GM03348 (cell line): ENCODE data around the gene VKORC1.
A peak's percentile ranks its signal among the peaks of the same experiment; 100 is the strongest.
"Not testable (repeated sequence)": the region's sequence is repeated elsewhere in the genome, so short reads cannot be mapped to it uniquely, and the experiment has no call there.

Experiments used
- DNase-seq: peaks from one replicate; pipeline ENCODE4 v3.0.0; 2012; ENCODE audit warnings: low spot score

The VKORC1 gene

DNA sequence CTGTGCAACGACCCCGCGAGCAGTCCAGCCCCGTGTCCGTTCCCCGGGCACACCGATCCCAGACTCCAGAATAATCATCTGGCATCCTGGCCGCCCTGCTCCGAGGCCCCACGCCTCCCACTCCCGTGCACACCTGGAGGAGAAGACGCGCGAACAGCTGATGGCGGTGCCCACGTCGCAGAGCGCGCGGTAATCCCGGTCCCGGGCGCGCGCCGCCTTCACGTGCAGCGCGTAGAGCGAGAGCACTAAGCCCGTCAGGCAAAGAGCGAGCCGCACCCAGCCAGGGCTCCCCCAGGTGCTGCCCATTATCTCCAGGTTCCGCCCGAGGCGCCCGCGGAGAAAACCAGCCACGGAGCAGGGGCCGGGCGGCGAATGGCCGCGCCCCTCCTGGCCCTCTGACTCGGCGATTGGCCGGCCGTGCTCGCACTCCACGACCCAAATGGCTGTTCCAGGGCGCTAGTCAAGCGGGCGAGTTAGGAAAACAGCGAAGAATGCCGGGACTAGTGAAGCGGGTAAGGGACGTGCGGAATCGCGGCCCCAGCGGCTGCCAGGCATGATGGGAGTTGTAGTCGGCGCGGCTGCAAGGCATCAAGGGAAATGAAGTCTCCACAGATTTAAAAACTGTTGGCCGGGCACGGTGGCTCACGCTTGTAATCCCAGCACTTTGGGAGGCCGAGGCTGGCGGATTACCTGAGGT, at the start of gene VKORC1:
Gene VKORC1, minus strand, starts transcription at position 374 of the 697 bp plus-strand sequence. Its CDS starts 68 bp downstream, at position 306.
- peak; percentile 97 for DNase-seq

DNA sequence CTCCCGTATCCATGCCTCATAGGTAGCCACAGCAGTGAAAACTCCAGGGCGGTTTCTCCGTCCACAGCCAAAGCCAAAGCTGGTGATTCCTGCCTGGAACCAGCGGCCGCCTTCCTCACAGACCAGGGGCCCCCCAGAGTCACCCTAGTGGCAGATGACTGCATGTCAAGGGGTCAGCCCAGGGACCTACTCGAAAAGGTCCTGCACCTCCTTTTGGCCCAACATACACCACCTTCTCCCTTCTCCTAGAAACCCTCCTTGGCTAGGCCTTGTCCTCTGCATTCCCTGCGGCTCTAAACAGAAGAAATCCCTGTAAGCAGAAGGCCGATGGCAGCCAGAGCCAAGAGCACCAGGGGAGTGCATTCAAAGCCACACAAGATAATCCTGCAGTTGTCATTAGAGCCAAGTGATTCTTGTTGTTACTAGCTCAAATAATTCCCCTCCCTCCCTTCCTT, 49.1 kb upstream of the VKORC1 start:
- no peak for DNase-seq

DNA sequence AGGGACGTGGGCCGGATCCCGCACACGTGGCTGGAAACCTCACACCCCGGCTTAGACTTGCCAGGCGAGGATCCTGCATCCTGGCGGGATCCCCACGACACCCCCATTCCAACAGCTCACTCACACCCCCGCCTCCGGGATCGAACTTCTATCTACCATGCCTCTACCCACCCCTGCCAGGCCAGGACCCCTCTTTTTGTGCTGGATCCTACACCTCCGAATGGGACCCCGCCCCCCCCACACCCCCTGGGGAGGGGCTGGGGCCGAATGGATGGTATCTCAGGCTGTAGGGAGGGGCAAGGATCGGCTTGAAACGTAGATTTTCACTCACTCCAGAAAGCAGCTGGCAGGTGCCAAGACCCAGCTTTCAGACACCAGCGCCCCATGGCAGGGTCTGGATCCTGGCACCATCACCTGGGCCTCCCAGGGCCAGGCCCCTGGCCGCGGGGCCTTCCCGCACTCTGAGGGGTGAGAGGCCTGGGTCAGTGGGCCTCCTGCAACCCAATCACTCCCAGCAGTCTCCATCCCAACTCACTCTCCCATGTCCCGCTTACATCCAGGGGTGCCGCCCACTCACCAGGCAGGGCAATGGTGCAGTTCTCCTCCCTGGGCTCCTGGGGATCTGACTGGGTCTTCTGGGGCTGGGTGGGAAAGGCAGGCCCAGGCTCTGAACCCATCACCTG, 48.6 kb upstream of the VKORC1 start:
- no peak for DNase-seq

DNA sequence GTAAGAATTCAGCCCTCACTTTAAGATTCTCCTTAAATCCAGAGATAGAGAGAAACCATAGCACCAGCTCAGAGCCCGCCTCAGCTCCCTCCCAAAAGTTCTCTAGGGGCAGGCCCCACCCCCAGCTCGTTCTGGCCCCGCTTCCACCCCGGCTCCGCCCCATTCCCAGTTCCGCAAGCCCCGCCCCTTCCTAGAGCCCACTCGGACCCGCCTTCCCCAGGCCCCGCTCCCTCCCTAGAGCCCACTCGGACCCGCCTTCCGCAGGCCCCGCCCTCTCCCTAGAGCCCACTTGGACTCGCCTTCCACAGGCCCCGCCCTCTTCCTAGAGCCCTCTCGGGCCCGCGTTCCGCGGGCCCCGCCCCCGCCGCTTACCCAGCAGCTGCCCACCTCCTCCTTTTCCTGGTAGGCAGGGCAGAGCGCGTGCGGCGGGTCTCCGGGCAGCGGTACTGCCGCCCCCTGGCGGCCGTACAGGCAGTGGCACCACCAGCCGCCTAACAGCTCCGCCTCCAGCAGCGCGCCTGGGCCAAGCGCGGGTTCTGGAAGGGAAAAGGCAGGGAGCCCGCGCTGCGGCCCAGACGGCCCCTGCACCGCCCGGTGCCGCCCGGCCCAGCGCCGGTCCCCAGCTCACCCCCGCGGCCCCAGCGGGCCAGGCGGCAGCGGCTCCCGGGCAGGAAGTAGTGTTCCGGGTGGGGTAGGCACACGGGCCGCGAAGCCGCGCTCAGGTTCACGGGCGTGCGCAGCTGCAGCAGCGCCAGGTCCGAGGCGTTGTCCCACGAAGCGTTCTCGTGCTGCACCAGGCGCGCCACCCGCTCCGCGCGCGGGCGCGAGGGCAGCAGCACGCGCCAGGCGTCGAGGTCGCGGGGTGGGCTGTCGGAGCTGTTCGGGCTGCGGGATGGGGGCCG, 47.8 kb upstream of the VKORC1 start:
- peak; percentile 100 for DNase-seq

DNA sequence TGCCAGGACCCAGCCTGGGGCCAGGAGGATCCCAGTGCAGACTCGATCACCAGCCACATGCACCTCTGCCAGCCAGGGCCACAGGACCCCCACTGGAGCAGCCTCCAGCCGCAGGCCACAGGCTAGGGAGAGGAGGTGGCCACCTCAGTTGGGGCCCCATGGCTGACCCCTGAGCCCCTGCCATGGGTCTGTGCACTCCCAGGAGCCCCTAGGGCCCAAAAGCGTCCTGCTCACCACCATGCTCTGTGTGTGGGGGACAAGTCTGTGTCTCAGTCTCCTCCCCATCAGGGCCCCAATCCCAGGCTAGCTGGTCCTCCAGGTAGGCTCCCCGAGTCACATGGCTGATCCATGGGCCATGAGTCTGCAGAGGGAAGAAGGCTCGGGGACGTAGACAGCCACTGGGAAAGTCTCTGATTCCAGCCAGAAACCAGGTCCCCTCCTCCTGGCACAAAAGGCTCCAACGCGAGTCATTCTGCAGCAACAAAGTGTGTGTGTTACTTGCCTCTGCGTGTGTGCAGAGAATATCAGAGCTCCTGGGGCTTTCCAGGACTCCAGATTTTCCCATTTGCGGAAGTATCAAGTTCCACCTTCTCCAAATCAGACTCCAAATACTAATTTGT, 47.0 kb upstream of the VKORC1 start:
- DNase-seq, result peak; percentile 46

DNA sequence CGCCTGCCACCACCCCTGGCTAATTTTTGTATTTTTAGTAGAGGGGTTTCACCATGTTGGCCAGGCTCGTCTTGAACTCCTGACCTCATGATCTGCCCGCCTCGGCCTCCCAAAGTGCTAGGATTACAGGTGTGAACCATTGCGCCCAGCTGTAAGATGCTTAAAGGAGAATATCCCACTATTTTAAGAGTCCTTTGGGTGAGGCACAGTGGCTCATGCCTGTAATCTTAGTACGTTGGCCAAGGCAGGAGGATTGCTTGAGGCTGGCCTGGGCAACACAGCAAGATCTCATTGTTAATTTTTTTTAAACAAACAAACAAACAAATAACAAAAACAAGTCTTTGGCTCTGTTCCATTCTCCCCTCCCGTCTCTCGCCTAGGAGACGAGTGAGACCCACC, 46.5 kb upstream of the VKORC1 start:
- DNase-seq, result not testable (repeated sequence)

DNA sequence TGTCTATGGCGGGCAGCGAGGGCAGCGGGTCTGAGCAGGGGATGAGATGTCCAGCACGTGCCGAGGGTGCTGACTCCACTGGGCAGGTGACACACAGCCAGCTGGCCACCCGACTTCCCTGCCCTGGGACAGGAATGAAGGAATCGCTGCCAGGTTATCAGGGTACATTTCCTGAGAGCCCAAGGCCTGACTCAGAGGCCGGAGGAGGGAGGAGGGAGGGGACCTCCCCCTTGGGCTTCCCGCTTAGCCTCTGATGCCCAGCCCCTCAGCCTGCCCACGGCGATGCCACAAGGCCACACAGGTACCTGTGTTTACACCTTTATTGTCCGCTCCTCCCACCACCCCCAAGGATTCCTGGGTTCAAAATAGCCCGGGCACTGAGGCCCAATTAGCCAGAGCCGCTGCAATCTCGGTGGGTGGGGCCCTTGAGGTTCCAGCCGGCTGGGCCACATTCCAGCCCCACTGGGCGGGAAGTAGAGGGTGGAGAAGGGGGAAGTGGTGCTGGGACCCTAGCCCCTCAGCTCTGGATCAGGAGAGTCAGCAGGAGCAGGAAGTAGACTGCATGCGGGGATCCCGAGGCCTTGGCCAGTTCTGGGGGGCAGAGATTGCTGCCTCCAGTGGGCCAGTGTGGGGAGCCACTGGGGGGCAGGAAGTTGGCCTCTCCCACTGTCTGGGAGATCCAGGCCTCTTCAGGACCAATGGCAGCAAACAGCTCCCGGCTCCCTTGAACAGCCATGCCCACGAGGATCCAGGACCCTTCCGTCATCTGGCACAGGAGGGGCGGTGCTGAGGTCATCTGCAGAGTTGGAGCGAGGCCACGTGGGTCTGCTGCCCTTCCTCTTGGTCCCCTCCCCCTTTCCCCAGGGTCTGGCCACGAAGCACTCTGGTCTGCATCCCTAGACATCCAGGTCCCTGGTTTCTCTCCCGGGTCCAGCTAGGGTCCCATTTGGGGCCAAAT, 44.3 kb upstream of the VKORC1 start:
- no peak for DNase-seq

DNA sequence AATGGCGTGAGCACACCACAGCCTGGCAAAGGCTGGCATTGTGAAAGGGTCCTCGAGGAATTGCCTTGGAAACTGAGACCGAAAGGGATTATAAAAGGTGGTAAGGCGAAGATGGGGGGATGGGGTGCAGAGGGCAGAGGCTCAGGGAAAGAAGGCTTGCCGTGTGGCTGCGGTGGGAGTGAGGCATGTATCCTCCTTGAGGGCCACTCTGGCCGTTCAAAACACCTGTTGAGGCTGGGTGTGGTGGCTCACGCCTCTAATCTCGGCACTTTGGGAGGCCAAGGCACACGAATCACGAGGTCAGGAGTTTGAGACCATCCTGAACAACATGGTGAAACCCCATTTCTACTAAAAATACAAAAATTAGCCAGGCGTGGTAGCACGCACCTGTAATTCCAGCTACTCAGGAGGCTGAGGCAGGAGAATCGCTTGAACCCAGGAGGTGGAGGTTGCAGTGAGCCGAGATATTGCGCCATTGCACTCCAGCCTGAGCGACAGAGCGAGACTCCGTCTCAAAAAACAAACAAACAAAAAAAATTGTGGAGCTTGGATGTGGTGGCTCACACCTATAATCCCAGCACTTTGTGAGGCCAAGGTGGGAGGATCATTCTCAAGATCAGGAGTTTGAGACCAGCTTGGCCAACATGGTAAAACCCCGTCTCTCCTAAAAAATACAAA, 42.4 kb upstream of the VKORC1 start:
- DNase-seq, result not testable (repeated sequence)

DNA sequence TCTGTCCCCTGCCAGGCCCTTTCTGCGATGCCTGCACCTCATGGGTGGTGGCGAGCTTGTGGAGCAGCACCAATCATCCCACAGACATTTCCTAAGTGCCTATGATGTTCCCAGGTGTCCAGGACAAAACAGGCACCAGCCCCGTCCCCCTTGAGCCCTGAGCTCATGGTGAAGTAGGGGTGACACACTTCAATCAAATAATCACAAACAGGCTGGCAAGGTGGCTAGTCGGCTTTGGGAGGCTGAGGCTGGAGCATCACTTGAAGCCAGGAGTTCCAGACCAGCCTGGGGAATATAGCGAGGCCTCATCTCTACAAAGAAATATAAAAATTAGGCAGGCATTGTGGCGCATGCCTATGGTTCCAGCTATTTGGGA, 41.7 kb upstream of the VKORC1 start:
- no peak for DNase-seq

DNA sequence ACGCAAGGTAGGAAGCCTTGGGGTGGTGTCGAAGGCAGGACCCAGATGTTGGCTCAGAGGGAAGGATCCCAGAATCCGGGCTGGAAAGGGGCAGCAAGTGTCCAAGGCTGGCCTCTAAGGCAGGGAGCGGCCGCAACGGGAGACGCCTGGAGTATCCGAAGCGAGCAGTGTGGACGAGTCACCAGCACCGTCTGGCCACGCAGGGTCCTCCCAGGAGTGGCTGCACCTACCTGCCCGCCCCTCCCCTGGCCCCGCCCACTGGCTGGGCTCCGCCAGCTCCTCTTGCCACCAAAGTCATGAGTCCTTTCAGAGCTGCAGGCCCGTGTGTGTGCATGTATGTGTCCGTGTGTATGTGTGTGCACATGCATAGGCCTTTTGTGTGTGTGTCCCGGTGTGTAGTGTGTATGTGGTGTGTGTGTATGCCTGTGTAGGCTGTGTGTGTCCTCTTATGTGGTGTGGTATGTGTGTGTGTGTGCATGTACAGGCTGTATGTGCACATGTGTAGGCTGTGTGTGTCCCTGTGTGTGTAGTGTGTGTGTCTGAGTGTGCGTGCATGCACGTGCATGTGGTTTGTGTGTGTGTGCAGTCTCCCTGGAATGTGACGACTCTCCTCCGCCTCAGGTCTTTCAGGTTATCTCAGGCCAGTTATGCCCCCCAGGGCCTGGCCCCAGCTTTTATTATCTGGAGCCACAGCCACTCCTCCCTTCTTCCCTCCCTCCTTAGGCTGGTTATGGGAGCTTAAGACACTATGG, 41.1 kb upstream of the VKORC1 start, which contains the start of gene PRSS8:
Gene PRSS8, minus strand, starts transcription at position 193 of the 752 bp plus-strand sequence. CDS start 229 bp downstream, outside the sequence.
- no peak for DNase-seq

DNA sequence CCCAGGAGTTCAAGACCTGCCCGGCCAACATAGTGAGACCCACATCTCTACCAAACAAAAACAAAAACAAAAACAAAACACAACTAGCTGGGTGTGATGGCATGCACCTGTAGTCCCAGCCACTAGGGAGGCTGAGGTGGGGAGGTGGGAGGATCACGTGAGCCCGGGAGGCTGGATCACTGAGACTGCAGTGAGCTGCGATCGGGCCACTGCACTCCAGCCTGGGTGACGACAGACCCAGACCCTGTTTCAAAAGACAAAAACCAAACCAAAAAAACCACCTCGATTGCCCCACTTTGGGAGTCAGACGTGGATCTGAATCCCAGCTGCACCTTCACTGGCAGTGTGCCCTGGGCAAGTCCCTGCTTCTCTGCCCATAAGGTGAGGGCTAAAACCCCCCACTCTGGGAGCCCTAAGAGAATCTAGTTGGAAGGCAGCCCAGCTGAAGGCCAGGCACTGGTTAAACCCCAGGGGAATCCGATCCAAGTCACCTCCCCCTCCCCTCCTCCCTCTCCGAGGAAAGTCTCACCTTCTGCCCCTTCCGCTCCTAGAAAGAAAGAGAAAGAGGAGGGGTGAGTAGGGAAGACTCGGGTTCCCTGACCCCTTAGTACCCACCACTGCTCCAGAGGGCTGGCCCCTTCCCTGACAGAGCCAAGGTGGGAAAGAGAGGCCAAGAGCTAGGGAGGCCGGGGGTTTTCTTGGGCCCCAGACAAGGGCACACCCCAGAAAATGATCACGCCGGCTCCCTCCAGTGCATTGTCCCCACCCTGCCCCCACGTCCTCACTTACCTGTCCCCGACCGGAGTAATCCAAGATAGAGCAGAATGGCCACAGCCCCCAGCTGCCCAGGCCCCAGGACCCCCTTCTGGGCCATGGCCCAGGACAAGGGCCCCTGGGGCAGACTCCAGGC, 40.3 kb upstream of the VKORC1 start:
- DNase-seq, result no peak

DNA sequence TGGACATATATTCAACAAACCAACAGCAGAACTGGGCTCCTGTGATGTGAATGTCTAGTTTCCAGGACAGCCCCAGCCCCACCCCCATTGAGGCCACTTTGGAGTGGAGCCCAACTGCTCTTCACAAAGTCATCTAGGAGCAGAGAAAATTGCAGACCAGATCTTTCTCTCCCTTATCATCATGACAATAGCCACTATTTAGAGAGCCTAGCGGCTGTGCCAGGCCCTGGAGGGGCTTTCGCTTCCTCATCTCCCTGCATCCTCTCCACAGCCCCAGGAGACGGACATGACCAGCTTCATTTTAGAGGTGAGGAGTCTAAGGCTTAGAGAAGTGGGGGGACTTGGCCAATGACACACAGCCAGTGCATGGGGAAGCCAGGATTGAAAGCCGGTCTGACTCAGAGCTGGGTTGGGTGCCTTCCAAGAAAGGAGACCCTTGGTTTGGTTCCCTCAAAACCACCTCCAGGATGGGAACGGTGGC, 39.5 kb upstream of the VKORC1 start:
- no peak for DNase-seq

DNA sequence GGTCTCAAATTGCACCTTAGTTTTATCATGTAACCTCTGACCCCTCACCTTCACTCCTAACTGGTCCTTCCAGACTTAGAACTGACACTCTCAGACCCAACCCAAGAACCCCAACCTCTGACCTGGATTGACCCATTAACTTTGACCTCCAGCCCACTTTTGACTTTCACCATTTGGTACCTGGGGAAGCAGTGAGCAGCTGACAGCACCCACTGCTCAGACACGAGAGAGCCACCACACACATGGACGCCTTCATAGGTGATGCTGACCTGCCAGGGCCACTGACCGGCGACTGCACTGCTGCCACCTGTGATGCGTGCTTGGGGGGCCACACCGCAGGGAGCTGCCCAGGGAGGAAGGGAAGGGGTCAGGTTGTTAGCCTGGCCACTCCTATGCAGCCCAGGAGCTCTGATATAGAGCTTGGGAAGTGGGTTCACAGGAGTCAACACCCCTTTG, 38.5 kb upstream of the VKORC1 start:
- DNase-seq, result no peak

DNA sequence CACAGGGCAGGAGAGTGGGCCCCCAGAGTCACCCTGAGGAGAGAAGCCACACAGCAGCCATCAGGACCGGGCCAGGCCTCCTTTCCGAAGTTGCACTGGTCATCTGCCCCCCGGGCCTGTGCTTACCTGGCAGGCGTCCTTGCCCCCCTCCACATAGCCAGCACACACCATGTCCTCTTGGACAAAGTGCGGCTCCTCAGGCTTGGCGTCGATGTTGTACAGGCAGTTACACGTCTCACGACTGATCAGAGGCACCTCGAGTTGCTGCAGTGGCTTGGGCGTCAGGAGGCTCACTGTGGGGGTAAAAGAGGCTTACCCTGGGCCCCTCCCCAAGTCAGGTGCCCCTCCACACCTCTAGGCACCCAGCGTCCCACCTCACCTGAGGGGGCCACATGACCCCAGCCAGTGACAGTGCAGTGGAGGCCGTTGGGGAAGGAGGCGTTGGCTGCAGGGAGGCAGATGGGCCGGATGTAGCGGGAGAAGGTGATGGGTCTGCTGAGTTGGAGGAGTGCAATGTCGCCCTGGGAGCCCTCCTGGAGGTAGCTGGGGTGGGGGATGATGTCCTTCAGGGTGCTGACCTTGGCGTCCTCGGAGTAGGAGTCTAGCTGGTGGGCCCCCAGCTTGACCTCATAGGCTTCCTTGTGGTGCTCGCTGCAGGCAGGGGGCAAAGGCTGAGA, 37.8 kb upstream of the VKORC1 start:
- no peak for DNase-seq

DNA sequence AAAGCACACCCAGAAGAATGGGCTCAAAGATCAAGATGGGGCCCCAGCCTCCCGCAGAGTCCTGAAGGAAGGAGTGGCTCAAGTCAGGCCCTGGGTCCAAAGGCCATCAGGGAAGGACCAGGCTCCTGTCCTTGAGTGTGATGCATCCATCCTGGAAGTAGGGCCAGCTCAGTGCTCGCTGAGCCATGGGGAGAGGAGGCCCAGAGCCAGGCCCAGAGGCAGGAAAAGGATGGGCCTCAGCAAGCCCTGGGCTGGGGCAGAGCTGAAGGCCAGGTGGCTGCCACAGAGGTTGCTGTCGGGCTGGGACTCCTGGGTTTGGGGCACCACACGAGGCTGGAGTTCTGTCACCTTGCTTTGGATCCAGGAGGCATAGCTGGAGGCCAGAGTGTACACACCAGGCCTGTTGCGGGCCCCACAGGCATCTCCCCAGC, 37.3 kb upstream of the VKORC1 start:
- no peak for DNase-seq

DNA sequence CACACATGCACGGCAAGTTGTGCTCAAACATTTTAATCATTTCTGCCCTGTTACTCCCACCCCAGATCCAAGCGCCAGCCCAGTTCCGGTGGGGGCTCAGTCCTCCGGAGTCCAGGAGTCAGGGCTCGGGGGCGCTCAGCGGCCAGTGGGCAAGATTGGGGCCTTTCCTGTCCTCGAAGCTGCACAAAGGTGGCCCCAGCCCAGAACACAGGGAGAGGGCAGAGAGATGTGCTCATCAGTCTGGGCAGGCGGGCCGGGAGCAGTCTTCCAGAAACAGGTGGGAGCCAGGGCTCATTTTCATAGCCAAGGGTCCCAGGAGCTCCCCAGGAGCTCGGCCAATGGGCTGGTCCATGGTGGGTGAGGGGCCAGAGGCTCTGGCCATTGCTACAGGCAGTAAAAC, 36.8 kb upstream of the VKORC1 start:
- DNase-seq, result no peak

DNA sequence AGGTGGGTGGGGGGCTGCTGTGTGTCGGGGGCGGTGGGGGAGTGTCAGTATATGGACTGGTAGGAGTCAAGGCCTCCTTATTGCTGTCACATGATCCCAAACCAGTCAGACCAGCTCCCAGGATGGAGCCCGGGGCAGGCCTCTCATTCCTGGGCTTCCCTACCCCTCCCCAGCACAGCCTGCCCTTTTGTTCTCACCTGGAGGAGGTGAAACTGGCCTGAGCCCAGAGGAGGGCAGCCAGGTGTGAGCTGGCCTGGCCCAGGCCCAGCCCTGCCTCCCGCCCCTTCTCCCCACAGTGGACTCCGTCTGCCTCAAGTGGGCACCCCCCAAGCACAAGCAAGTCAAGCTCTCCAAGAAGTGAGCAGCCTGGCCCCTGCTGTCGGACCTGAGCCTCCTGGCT, 36.3 kb upstream of the VKORC1 start:
- DNase-seq, result no peak
